Measurements from ENCODE around the gene NKIRAS2.

GRCh38 chr17:42041619-42042018, 21.7 kb downstream of the NKIRAS2 start:
- TF ChIP-seq EZH2phosphoT487 (IDR thresholded peaks at IDR 0.05; ENCODE audit: borderline replicate concordance) = no peak
- no peak for TF ChIP-seq CTCF (conservative IDR thresholded peaks at IDR 0.05; ENCODE audit: low read length)

Measured in Loucy (cell line).